HepG2 (cell line): ENCODE measurements around the gene NTSR2. TPM values are rescaled to one million over a fixed set of nuclear protein-coding genes. Genes with fewer than 3 reads are reported as not detected.

ENCODE experiments used
- ATAC-seq: fragments of 200-7000 bp; cut with Tn5 transposase; 3 replicates; pipeline ENCODE4 v1.9.1; 2020; ENCODE audit warnings: mild to moderate bottlenecking, moderate library complexity
- BruUV-seq: library from RNA; stranded (reverse); fragments of 400-500 nt; replicated peaks from 2 replicates; lab custom pipeline; 2021; lab: Mats Ljungman, UMichigan
- CTCF ChIA-PET: fragments of 300-600 bp; formaldehyde crosslinking; extraction: SDS; loops from one replicate; lab custom pipeline; 2021; ENCODE audit warnings: low total read pairs, inconsistent platforms, low intra/inter-chr PET ratio; lab: Yijun Ruan, JAX
- POLR2A ChIA-PET: fragments of 350-600 bp; sonication (Branson Sonifier 250); formaldehyde crosslinking; loops from one replicate; lab custom pipeline; 2020; ENCODE audit warnings: antibody characterized with exemption, inconsistent platforms; lab: Yijun Ruan, JAX
- DNase-seq: peaks from one replicate; pipeline ENCODE4 v3.0.0-alpha.2; 2015; ENCODE audit warnings: low spot score
- FAIRE-seq: peaks from 3 replicates; lab custom pipeline; 2011; peaks lifted over from hg19 to GRCh38; lab: Jason Lieb, UNC
- H2AFZ ChIP-seq: one replicate; pipeline ENCODE4 v1.6.1; 2011; ENCODE audit warnings: low read length, inconsistent platforms
- H3K27ac ChIP-seq: fragments of 300-600 bp; 3 replicates; pipeline ENCODE4 v1.8.0; 2011; ENCODE audit warnings: mixed run types, mild to moderate bottlenecking, mixed read lengths, low read length, inconsistent platforms; ENCODE audit not compliant: insufficient read depth; ENCODE audit errors: extremely low read length
- H3K27me3 ChIP-seq, 2 experiments: fragments of 200-600 bp in 1 of 2; 2 replicates in 1 of 2; 3 replicates in 1 of 2; pipeline versions ENCODE4 v1.6.0 to v1.8.0; 2011; ENCODE audit warnings: low read length in 2 of 2, mild to moderate bottlenecking in 2 of 2, moderate library complexity in 2 of 2, inconsistent platforms in 1 of 2; ENCODE audit not compliant: insufficient read depth in 2 of 2, control insufficient read depth in 1 of 2
- H3K36me3 ChIP-seq, 2 experiments: fragments of 200-600 bp in 1 of 2; replicated peaks in 1 of 2; 2 replicates in 1 of 2; 3 replicates in 1 of 2; pipeline versions ENCODE4 v1.5.1 to v1.8.0; 2011; ENCODE audit warnings: low read length in 2 of 2, inconsistent platforms in 1 of 2; ENCODE audit not compliant: insufficient read depth in 2 of 2, control insufficient read depth in 1 of 2
- H3K4me1 ChIP-seq: 2 replicates; pipeline ENCODE4 v1.5.1; 2012; ENCODE audit warnings: low read length, inconsistent platforms; ENCODE audit not compliant: insufficient read depth
- H3K4me2 ChIP-seq: 2 replicates; pipeline ENCODE4 v1.6.0; 2011; ENCODE audit warnings: low read depth, low read length, inconsistent platforms
- H3K4me3 ChIP-seq, 3 experiments: fragments of 200-600 bp in 1 of 3; sonication (generic), shearing (Covaris generic) in 1 of 3; replicated peaks in 1 of 3; 2 replicates each; pipeline ENCODE4 v1.5.1; 2011 to 2016; ENCODE audit warnings: low read length in 3 of 3, inconsistent platforms in 2 of 3, low read depth in 2 of 3, mild to moderate bottlenecking in 2 of 3, control low read depth in 1 of 3, mixed read lengths in 1 of 3; ENCODE audit not compliant: insufficient read depth in 1 of 3
- H3K79me2 ChIP-seq: one replicate; pipeline ENCODE4 v1.6.1; 2011; ENCODE audit warnings: low read length, inconsistent platforms; ENCODE audit not compliant: insufficient read depth
- H3K9ac ChIP-seq: 2 replicates; pipeline ENCODE4 v1.6.0; 2011; ENCODE audit warnings: mild to moderate bottlenecking, low read depth, low read length, inconsistent platforms; ENCODE audit not compliant: insufficient read depth
- H3K9me3 ChIP-seq: 2 replicates; pipeline ENCODE4 v1.5.1; 2012; ENCODE audit warnings: mild to moderate bottlenecking, low read length
- H4K20me1 ChIP-seq: 2 replicates; pipeline ENCODE4 v1.6.0; 2011; ENCODE audit warnings: inconsistent platforms, mild to moderate bottlenecking, low read length, moderate library complexity; ENCODE audit not compliant: insufficient read depth
- SP1 ChIP-seq, 2 experiments: fragments of 450-650 bp in 1 of 2; sonication (generic) in 1 of 2; formaldehyde crosslinking in 1 of 2; IDR thresholded peaks; 2 replicates each; pipeline versions ENCODE4 v1.4.0 to v1.6.1; 2016 to 2020; ENCODE audit warnings: missing genetic modification reagents in 1 of 2
- ZNF629 ChIP-seq: sonication (generic); formaldehyde crosslinking; conservative IDR thresholded peaks from 2 replicates; pipeline ENCODE4 v1.5.0; 2020; ENCODE audit warnings: missing genetic modification reagents
- WGBS: methylation state at CpG from one replicate; pipeline ENCODE4 v1.1.6; 2017; ENCODE audit warnings: low lambda C conversion rate; 5-methylcytosine and 5-hydroxymethylcytosine counted together
- in situ Hi-C: cut with HindIII; loops from 2 replicates; pipeline ENCODE4 v1.10.0; 2017; ENCODE audit warnings: low pct_unique_long_range_greater_than_20kb; ENCODE audit not compliant: extremely low pct_ligation_motif_present
- intact Hi-C: fragments of 100-400 bp; cut with micrococcal nuclease; formaldehyde crosslinking; loops from one replicate; pipeline ENCODE4 v1.10.0; 2022; ENCODE audit not compliant: unreplicated experiment
- polyA plus RNA-seq, 8 experiments: library from polyadenylated mRNA; depleted of rRNA in 3 of 8; stranded (reverse) in 7 of 8; unstranded in 1 of 8; fragments of >200 nt; fragmentation: Illumina TruSeq in 4 of 8; extraction: Trizol in 4 of 8; gene quantifications; 2 replicates each; pipeline versions ENCODE4 v1.2.1 to v1.2.3, GENCODE V29; 2011 to 2016; ENCODE audit warnings: low read depth in 4 of 8, missing spikeins in 1 of 8, mixed read lengths in 1 of 8; ENCODE audit not compliant: insufficient read depth in 1 of 8
- total RNA-seq, 5 experiments: library from RNA; depleted of rRNA; stranded (reverse); fragments of >200 nt; fragmentation: Illumina TruSeq; extraction: Trizol; gene quantifications; 2 replicates each; pipeline ENCODE4 v1.2.3, GENCODE V29; 2016; ENCODE audit warnings: low read depth in 1 of 5
- TF ChIP-seq, protein P1 (sequence below): sonication (generic); formaldehyde crosslinking; IDR thresholded peaks from 2 replicates; pipeline ENCODE4 v1.9.0; 2022; ENCODE audit warnings: low read depth, missing genetic modification reagents
- TF ChIP-seq, protein P2 (sequence below): sonication (generic); formaldehyde crosslinking; IDR thresholded peaks from 2 replicates; pipeline ENCODE4 v1.5.0; 2020; ENCODE audit warnings: missing genetic modification reagents, mild to moderate bottlenecking, borderline replicate concordance

Gene NTSR2
- total and polyA plus RNA-seq, 2 of the 13 experiments (the other 11 are each of a cell fraction or from before 2014, with no cell fraction given), result not detected

DNA sequence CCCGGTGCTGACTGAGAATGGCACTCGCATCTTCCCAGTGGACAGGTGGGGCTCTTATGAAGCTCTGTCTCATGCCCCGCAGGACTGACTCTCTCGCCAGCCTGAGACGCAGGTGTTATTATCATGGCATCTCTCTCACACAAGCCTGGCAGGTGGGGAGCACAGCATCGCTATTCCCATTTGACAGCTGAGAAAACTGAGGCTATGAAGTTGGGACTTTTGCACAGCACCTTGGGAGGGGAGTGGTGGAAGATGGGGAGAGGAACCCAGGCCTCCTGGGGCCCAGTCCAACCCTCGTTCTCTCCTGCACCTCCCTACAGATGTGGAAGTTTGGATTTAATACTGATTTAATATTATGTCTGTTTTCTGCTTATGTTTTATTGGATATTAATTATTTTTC, 9.0 kb upstream of the NTSR2 start:
- FAIRE-seq, result no peak

More for the DNA sequence above, 9.0 kb upstream of the NTSR2 start:
- Histone ChIP-seq H3K4me1 (peaks cover 52% of the 10 kb centered on the region), H3K27ac (no peak overlapping the region), H3K36me3 (no peaks in the 10 kb centered on the region), H3K4me3 (no peak overlapping the region), H3K27me3 (peaks cover 3 to 51% of the 10 kb centered on the region in 2 experiments; a peak in 4 of 5 replicates), H3K9me3 (no peaks in the 10 kb centered on the region), H2AFZ (no peak overlapping the region), H3K4me2 (no peak overlapping the region), H4K20me1 (no peaks in the 10 kb centered on the region), H3K9ac (no peak overlapping the region), H3K79me2 (no peaks in the 10 kb centered on the region)
- BruUV-seq, result no TSS peak
- DNase-seq (no peak), ATAC-seq (no peak)
- TF ChIP-seq, protein P1, sequence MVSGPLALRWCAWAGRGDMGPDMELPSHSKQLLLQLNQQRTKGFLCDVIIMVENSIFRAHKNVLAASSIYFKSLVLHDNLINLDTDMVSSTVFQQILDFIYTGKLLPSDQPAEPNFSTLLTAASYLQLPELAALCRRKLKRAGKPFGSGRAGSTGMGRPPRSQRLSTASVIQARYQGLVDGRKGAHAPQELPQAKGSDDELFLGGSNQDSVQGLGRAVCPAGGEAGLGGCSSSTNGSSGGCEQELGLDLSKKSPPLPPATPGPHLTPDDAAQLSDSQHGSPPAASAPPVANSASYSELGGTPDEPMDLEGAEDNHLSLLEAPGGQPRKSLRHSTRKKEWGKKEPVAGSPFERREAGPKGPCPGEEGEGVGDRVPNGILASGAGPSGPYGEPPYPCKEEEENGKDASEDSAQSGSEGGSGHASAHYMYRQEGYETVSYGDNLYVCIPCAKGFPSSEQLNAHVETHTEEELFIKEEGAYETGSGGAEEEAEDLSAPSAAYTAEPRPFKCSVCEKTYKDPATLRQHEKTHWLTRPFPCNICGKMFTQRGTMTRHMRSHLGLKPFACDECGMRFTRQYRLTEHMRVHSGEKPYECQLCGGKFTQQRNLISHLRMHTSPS (CRISPR knock-in tag), result no peak
- TF ChIP-seq, protein P2, sequence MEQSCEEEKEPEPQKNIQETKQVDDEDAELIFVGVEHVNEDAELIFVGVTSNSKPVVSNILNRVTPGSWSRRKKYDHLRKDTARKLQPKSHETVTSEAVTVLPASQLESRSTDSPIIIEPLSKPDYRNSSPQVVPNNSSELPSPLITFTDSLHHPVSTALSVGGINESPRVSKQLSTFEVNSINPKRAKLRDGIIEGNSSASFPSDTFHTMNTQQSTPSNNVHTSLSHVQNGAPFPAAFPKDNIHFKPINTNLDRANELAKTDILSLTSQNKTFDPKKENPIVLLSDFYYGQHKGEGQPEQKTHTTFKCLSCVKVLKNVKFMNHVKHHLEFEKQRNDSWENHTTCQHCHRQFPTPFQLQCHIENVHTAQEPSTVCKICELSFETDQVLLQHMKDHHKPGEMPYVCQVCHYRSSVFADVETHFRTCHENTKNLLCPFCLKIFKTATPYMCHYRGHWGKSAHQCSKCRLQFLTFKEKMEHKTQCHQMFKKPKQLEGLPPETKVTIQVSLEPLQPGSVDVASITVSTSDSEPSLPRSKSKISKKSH (CRISPR knock-in tag), result no peak
- TF ChIP-seq ZNF629 (CRISPR knock-in tag) (peak; percentile 79), SP1 (IDR thresholded peaks at IDR 0.05) (no peak), SP1 (CRISPR knock-in tag; IDR thresholded peaks at IDR 0.05) (no peak)
- ChIA-PET CTCF (no interaction called here), POLR2A (no interaction called here)
- 55% methylated on average over 7 of the region's 7 CpGs for WGBS
- in situ Hi-C loops (no loop called here), intact Hi-C loops (no loop called here)
